Activated CD8-positive, alpha-beta T cell treated with anti-CD3 and anti-CD28 coated beads for 36 hours (primary cell): Measurements from ENCODE around the gene GNAL. TPM values are rescaled to one million over a fixed set of nuclear protein-coding genes. Genes with fewer than 3 reads are reported as not detected.

Experiments used
- ATAC-seq: fragments of 200-7000 bp; cut with Tn5 transposase; one replicate; pipeline ENCODE4 v1.10.0; 2021; ENCODE audit warnings: mild to moderate bottlenecking, moderate library complexity
- CTCF ChIA-PET: fragments of 350-600 bp; sonication (Branson Sonifier 250); formaldehyde crosslinking; loops from one replicate; lab custom pipeline; 2021; ENCODE audit warnings: antibody characterized with exemption; lab: Charles Lee
- POLR2A ChIA-PET: fragments of 350-600 bp; sonication (Branson Sonifier 250); formaldehyde crosslinking; loops from one replicate; lab custom pipeline; 2021; ENCODE audit warnings: antibody characterized with exemption; lab: Charles Lee
- DNase-seq: peaks from one replicate; pipeline ENCODE4 v3.0.0-alpha.2; 2020
- H3K27ac Mint-ChIP-seq: one replicate; pipeline ENCODE4 v1.8.0; 2021; ENCODE audit warnings: mild to moderate bottlenecking, mixed read lengths
- H3K27me3 Mint-ChIP-seq: one replicate; pipeline ENCODE4 v1.8.0; 2021; ENCODE audit warnings: mixed read lengths
- H3K36me3 Mint-ChIP-seq: one replicate; pipeline ENCODE4 v1.8.0; 2021; ENCODE audit warnings: low read depth, mixed read lengths
- H3K4me1 Mint-ChIP-seq: one replicate; pipeline ENCODE4 v1.8.0; 2021; ENCODE audit warnings: low read depth, mixed read lengths
- H3K4me3 Mint-ChIP-seq: one replicate; pipeline ENCODE4 v1.8.0; 2021; ENCODE audit warnings: mild to moderate bottlenecking, moderate library complexity, mixed read lengths
- H3K9me3 Mint-ChIP-seq: one replicate; pipeline ENCODE4 v1.8.0; 2021; ENCODE audit warnings: mixed read lengths
- CTCF ChIP-seq: fragments of 200-600 bp; IDR thresholded peaks from one replicate; pipeline ENCODE4 v1.8.0; 2022; ENCODE audit warnings: antibody characterized with exemption, mild to moderate bottlenecking
- intact Hi-C: fragments of 100-400 bp; cut with micrococcal nuclease; formaldehyde crosslinking; loops from one replicate; pipeline ENCODE4 v1.10.0; 2022
- total RNA-seq, 2 experiments: library from RNA; stranded (reverse); gene quantifications; one replicate each; pipeline ENCODE4 v1.2.3, GENCODE V29; 2021

Gene GNAL
- total RNA-seq, 2 experiments from 2014 or later: 0.11 TPM; not detected in 1

- no peaks in the 10 kb centered on the region for H3K27me3 Mint-ChIP-seq
- no peak for TF ChIP-seq CTCF
- no peaks in the 10 kb centered on the region for H3K9me3 Mint-ChIP-seq
- no peak overlapping the region for H3K27ac Mint-ChIP-seq
- ChIA-PET POLR2A (no interaction called here), CTCF (no interaction called here)
- no peak overlapping the region for H3K4me3 Mint-ChIP-seq
- intact Hi-C loops: no loop called here
- DNase-seq (no peak), ATAC-seq (no peak)
- no peaks in the 10 kb centered on the region for H3K4me1 Mint-ChIP-seq
- H3K36me3 Mint-ChIP-seq: no peaks in the 10 kb centered on the region
Observed at GRCh38 chr18:11780042-11780441, 91.0 kb downstream of the GNAL start.

GRCh38 chr18:11783716-11784331 lies 94.8 kb downstream of the GNAL start:
- intact Hi-C loops: no loop called here
- ATAC-seq (no peak), DNase-seq (no peak)
- POLR2A ChIA-PET: no interaction called here
- H3K4me1 Mint-ChIP-seq: peaks cover 7% of the 10 kb centered on the region
- CTCF ChIA-PET: interaction anchor here (1.4 kb wide), 1 partner anchor 51 kb away, joined by 4 read pairs; no protein-coding TSS in a partner anchor
- H3K9me3 Mint-ChIP-seq: no peaks in the 10 kb centered on the region
- H3K27me3 Mint-ChIP-seq: peaks cover 5% of the 10 kb centered on the region
- H3K4me3 Mint-ChIP-seq: no peak overlapping the region
- no peaks in the 10 kb centered on the region for H3K36me3 Mint-ChIP-seq
- H3K27ac Mint-ChIP-seq: no peak overlapping the region
- no peak for TF ChIP-seq CTCF

- DNase-seq (no peak), ATAC-seq (no peak)
- Mint-ChIP-seq H3K4me3 (no peak overlapping the region), H3K9me3 (no peaks in the 10 kb centered on the region), H3K4me1 (peaks cover 7% of the 10 kb centered on the region), H3K27me3 (peaks cover 5% of the 10 kb centered on the region), H3K27ac (no peak overlapping the region), H3K36me3 (no peaks in the 10 kb centered on the region)
- TF ChIP-seq CTCF: no peak
- intact Hi-C loops: no loop called here
- CTCF ChIA-PET: interaction anchor here (0.6 to 0.8 kb wide), 2 partner anchors 14 to 130 kb away, joined by 3 read pairs; no protein-coding TSS in a partner anchor
- POLR2A ChIA-PET: no interaction called here
Observed at GRCh38 chr18:11784674-11785304, 95.7 kb downstream of the GNAL start.

- Mint-ChIP-seq H3K4me1 (peaks cover 7% of the 10 kb centered on the region), H3K9me3 (no peaks in the 10 kb centered on the region), H3K36me3 (no peaks in the 10 kb centered on the region), H3K27ac (no peak overlapping the region), H3K27me3 (peaks cover 5% of the 10 kb centered on the region), H3K4me3 (no peak overlapping the region)
- ATAC-seq: no peak
- no peak for TF ChIP-seq CTCF
- DNase-seq: peak; percentile 25
- intact Hi-C loops: no loop called here
- POLR2A ChIA-PET: no interaction called here
- CTCF ChIA-PET: interaction anchor here (0.8 kb wide), 1 partner anchor 130 kb away, joined by 3 read pairs; no protein-coding TSS in a partner anchor
Observed at GRCh38 chr18:11785444-11786055, 96.5 kb downstream of the GNAL start.
